ENCODE measurements around the gene CSTF2.
"Not testable (repeated sequence)": the region's sequence is repeated elsewhere in the genome, so short reads cannot be mapped to it uniquely, and the experiment has no call there.

CSTF2 gene

GRCh38 chrX:100819837-100820666 lies at the start of gene CSTF2:
CSTF2 (plus strand) TSS chrX:100820391; CDS start chrX:100820417, 26 bp downstream.
- DNase-seq: peak; percentile 85

- not testable (repeated sequence) for DNase-seq
These were observed 23.8 kb upstream of the CSTF2 start for GRCh38 chrX:100796371-100796770.

- DNase-seq: no peak
These were observed 22.8 kb upstream of the CSTF2 start for GRCh38 chrX:100797359-100797758.

GRCh38 chrX:100798484-100799214 lies 21.5 kb upstream of the CSTF2 start:
- DNase-seq: no peak

GRCh38 chrX:100802843-100803242 lies 17.3 kb upstream of the CSTF2 start:
- no peak for DNase-seq

GRCh38 chrX:100804780-100805179 lies 15.4 kb upstream of the CSTF2 start:
- no peak for DNase-seq

- not testable (repeated sequence) for DNase-seq
These were observed 11.9 kb upstream of the CSTF2 start for GRCh38 chrX:100808265-100808664.

GRCh38 chrX:100812216-100813158 lies 7.7 kb upstream of the CSTF2 start:
- no peak for DNase-seq

GRCh38 chrX:100817340-100817739 lies 2.9 kb upstream of the CSTF2 start:
- no peak for DNase-seq

- no peak for DNase-seq
These were observed 706 bp upstream of the CSTF2 start for GRCh38 chrX:100819534-100819836.

- no peak for DNase-seq
These were observed 9.5 kb downstream of the CSTF2 start for GRCh38 chrX:100829730-100830129.

- DNase-seq: no peak
These were observed 10.0 kb downstream of the CSTF2 start for GRCh38 chrX:100830143-100830542.

GRCh38 chrX:100830547-100830946 lies 10.4 kb downstream of the CSTF2 start:
- DNase-seq: no peak

GRCh38 chrX:100831219-100831946 lies 11.2 kb downstream of the CSTF2 start:
- no peak for DNase-seq

GRCh38 chrX:100850317-100850716 lies 30.1 kb downstream of the CSTF2 start:
- no peak for DNase-seq

- no peak for DNase-seq
These were observed 32.6 kb downstream of the CSTF2 start for GRCh38 chrX:100852810-100853209.

GRCh38 chrX:100863326-100863864 lies 43.2 kb downstream of the CSTF2 start:
- DNase-seq: no peak

- no peak for DNase-seq
These were observed 44.6 kb downstream of the CSTF2 start for GRCh38 chrX:100864657-100865391.

GRCh38 chrX:100868273-100868672 lies 48.1 kb downstream of the CSTF2 start:
- no peak for DNase-seq

GRCh38 chrX:100870527-100870926 lies 50.3 kb downstream of the CSTF2 start:
- no peak for DNase-seq
